Left ventricle myocardium inferior (tissue), 1 donor: ENCODE measurements around the gene KCNK10. TPM values are rescaled to one million over a fixed set of nuclear protein-coding genes. Genes with fewer than 3 reads are reported as not detected.

ENCODE experiments used
- DNase-seq: peaks from one replicate; pipeline ENCODE4 v3.0.0-alpha.2; 2020
- H3K27ac ChIP-seq: fragments of 200-600 bp; replicated peaks from 2 replicates; pipeline ENCODE4 v1.8.0; 2021
- H3K27me3 ChIP-seq: fragments of 200-600 bp; 2 replicates; pipeline ENCODE4 v1.8.0; 2021; ENCODE audit warnings: low read depth
- H3K36me3 ChIP-seq: fragments of 200-600 bp; 2 replicates; pipeline ENCODE4 v1.8.0; 2021
- H3K4me1 ChIP-seq: fragments of 200-600 bp; 2 replicates; pipeline ENCODE4 v1.8.0; 2021
- H3K4me3 ChIP-seq: fragments of 200-600 bp; 2 replicates; pipeline ENCODE4 v1.8.0; 2021; ENCODE audit warnings: mild to moderate bottlenecking, moderate library complexity
- H3K9me3 ChIP-seq: fragments of 200-600 bp; replicated peaks from 2 replicates; pipeline ENCODE4 v1.8.0; 2021
- intact Hi-C: fragments of 100-400 bp; cut with micrococcal nuclease; formaldehyde crosslinking; loops from one replicate; pipeline ENCODE4 v1.11.0; 2022
- total RNA-seq: library from RNA; stranded (reverse); fragmentation: NEBNext Ultra II Directional; extraction: Animal tissue kit (Norgen Biotek cat#: 25700); gene quantifications from one replicate; pipeline ENCODE4 v1.2.1, GENCODE V29; 2021
- TF ChIP-seq, protein P1 (sequence below): fragments of 200-600 bp; IDR thresholded peaks from 2 replicates; pipeline ENCODE4 v1.8.0; 2021; ENCODE audit warnings: antibody characterized with exemption, mild to moderate bottlenecking, borderline replicate concordance
- donor health status: DM: no; HTN: yes; CAD: no; lungs with severe emphysema.

KCNK10 gene
- total RNA-seq, 1 donor from 2014 or later, result not detected

DNA sequence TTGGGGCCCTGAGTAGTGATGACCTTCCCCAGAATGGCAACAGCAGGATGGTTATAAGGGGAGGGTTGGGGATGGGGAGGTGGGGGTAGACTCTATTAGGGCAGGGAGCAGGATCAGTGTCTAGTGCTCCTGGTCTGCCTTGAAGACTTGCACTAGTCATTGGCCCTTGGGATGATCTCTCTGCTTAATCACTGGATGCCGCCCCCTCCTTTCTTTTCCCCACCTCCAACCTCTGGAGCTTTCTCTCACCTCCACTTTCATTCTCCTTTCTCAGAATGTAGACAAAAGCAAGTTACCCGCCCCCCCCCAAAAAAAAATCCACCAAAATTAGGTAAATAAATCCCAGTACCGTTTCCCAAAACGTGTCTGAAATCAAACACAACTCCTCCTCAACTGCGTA, 2.8 kb upstream of the KCNK10 start:
- no peak overlapping the region for H3K27ac ChIP-seq
- H3K9me3 ChIP-seq, result peaks cover 11% of the 10 kb centered on the region
- H3K4me3 ChIP-seq, result no peak overlapping the region
- intact Hi-C loops, result no loop called here
- H3K4me1 ChIP-seq, result peaks cover 20% of the 10 kb centered on the region
- DNase-seq, result no peak
- H3K36me3 ChIP-seq, result no peaks in the 10 kb centered on the region
- H3K27me3 ChIP-seq, result peaks cover 96% of the 10 kb centered on the region
- TF ChIP-seq, protein P1, sequence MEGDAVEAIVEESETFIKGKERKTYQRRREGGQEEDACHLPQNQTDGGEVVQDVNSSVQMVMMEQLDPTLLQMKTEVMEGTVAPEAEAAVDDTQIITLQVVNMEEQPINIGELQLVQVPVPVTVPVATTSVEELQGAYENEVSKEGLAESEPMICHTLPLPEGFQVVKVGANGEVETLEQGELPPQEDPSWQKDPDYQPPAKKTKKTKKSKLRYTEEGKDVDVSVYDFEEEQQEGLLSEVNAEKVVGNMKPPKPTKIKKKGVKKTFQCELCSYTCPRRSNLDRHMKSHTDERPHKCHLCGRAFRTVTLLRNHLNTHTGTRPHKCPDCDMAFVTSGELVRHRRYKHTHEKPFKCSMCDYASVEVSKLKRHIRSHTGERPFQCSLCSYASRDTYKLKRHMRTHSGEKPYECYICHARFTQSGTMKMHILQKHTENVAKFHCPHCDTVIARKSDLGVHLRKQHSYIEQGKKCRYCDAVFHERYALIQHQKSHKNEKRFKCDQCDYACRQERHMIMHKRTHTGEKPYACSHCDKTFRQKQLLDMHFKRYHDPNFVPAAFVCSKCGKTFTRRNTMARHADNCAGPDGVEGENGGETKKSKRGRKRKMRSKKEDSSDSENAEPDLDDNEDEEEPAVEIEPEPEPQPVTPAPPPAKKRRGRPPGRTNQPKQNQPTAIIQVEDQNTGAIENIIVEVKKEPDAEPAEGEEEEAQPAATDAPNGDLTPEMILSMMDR, result no peak

DNA sequence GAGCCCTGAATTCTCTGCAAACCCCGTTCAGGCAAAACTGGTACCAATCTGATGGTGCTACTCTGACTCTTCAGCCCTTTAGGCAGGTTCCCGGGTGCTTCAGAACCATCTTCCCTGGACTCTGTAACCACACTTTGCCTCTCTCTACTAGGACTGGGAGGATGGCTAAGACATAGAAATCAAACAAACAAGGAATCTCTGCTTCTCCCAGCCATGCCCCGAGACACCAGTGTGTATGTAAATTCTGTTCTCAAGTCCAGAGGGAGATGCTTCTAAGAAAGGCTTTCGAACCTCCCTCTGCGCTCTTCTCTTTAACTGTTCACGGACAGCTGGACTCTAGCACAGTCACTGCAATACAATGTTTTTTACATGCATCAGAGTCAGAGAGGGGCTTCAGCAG, 1.9 kb upstream of the KCNK10 start:
- peaks cover 96% of the 10 kb centered on the region for H3K27me3 ChIP-seq
- no peak for DNase-seq
- peaks cover 20% of the 10 kb centered on the region for H3K4me1 ChIP-seq
- no peak overlapping the region for H3K4me3 ChIP-seq
- intact Hi-C loops, result no loop called here
- H3K27ac ChIP-seq, result no peak overlapping the region
- TF ChIP-seq, protein P1, result no peak
- H3K36me3 ChIP-seq, result no peaks in the 10 kb centered on the region
- H3K9me3 ChIP-seq, result peaks cover 11% of the 10 kb centered on the region

DNA sequence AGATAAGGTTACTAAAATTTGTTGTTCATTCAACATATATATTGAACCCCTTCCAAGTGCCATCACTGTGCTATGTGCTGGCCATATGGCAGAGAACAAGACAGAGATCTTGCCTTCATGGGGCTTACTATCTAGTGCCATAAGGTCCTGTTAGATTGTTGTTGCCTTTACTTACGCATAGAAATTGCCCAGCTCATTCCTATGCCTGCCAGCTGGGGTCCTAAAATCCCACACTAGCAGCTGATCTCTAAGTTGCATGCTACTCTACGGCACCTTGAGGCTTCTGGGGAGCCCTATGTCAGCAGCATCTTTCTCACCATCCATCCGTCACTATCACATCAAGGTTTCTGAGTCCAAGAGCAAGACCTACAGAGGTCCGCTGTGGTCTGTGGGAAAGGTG, 1.4 kb upstream of the KCNK10 start:
- Histone ChIP-seq H3K27me3 (peaks cover 97% of the 10 kb centered on the region), H3K9me3 (peaks cover 11% of the 10 kb centered on the region), H3K4me3 (no peak overlapping the region), H3K4me1 (peaks cover 20% of the 10 kb centered on the region), H3K36me3 (no peaks in the 10 kb centered on the region), H3K27ac (no peak overlapping the region)
- intact Hi-C loops, result no loop called here
- TF ChIP-seq, protein P1, result no peak
- no peak for DNase-seq

- TF ChIP-seq, protein P1, result no peak
- peak overlapping the region; percentile 57 for H3K4me3 ChIP-seq
- peaks cover 100% of the 10 kb centered on the region for H3K27me3 ChIP-seq
- H3K9me3 ChIP-seq, result peaks cover 9% of the 10 kb centered on the region
- no peak for DNase-seq
- peaks cover 20% of the 10 kb centered on the region for H3K4me1 ChIP-seq
- H3K27ac ChIP-seq, result no peak overlapping the region
- no peaks in the 10 kb centered on the region for H3K36me3 ChIP-seq
- intact Hi-C loops, result no loop called here
These were observed 592 bp upstream of the KCNK10 start for GRCh38 chr14:88323523-88324199.

DNA sequence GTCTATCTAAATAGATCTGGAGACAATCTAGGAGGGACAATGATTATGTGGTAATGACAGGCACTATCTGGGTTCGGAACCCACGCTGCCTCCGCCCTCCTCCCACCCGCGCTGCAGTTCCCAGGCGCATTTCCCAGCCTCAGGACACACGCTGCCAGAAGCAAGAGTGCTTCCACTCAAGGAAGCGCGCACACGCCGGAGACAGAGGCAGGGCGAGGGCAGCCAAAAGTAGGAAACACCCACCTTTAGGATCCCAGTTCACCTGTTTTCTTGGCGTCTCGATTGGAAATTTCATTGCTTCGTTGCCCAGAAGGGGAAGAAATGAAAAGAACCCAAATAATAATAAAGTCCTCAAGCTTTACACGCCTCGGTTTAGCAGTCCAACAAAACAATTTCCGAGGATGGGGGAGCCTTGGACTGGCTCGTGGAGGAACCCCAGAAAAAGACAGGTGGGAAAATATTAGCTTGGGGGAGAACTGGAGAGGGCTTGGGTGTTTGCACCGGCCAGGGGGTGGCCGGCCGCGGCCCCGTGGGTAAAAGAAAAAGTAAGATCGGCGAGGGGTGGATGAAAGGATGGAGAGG, 474 bp downstream of the KCNK10 start:
- Histone ChIP-seq H3K4me1 (peaks cover 20% of the 10 kb centered on the region), H3K27me3 (peaks cover 100% of the 10 kb centered on the region), H3K27ac (no peak overlapping the region), H3K9me3 (no peaks in the 10 kb centered on the region), H3K4me3 (peak overlapping the region; percentile 57), H3K36me3 (no peaks in the 10 kb centered on the region)
- TF ChIP-seq, protein P1, result no peak
- intact Hi-C loops, result no loop called here
- no peak for DNase-seq
